Epithelial cell of proximal tubule (primary cell): Measurements from ENCODE around the gene ECE2. TPM values are rescaled to one million over a fixed set of nuclear protein-coding genes. Genes with fewer than 3 reads are reported as not detected.

Experiments used
- DNase-seq: peaks from one replicate; pipeline ENCODE4 v3.0.0-alpha.2; 2011; ENCODE audit warnings: low read depth
- H3K4me3 ChIP-seq: 2 replicates; pipeline ENCODE4 v1.5.1; 2011; ENCODE audit warnings: low read depth, mild to moderate bottlenecking, low read length
- total RNA-seq: library from RNA; depleted of rRNA; stranded (reverse); fragments of >200 nt; gene quantifications from 2 replicates; pipeline ENCODE4 v1.2.3, GENCODE V29; 2015
- TF ChIP-seq, protein P1 (sequence below): conservative IDR thresholded peaks from 2 replicates; pipeline ENCODE4 v1.5.1; 2012; ENCODE audit warnings: low read depth, mild to moderate bottlenecking, low read length

ECE2 gene
- total RNA-seq, 1 donor from 2014 or later, result not detected

DNA sequence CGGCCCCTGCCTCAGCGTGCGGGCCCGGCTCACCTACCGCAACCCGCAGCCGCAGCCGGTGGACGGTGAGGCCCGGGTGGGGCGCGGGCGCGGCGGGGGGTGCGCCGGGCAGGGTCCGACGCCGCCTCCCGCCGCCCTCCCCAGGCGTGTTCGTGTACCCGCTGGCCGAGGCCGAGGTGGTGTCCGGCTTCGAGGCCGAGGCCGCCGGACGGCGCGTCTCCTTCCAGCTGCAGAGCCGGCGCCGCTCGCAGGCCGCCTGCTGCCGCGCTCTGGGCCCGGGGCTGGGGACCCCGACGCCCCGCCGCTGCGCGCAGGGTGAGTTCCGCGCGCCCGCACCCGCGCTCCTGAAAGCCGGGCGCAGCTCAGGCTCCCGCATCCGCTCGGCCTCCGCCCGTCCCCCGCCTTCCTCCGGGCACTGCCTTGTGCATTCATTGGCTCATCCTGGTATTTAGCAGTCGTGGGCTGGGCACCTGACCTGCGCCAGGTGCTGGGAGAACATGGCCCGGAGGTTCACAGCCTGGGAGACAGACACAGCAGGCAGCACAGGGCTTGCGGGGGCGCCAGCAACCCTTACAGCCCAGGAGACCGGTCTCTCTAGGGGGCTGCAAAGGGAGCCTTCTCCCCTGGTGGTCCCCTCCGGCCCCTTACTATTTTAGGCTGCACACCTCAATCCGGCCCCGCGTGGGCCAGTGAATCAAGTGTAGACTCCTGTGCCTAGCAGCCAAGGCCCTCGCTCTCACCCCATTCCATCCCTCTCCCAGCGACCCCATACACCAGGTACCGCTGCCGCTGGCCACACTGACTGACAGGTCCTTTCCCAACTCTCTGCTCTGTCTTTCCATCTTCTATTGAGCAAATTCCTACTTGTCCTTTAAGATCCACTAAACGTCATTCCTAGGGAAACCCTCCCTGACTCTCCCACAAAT, 45.0 kb upstream of the ECE2 start:
- no peak overlapping the region for H3K4me3 ChIP-seq
- no peak for DNase-seq
- TF ChIP-seq, protein P1, sequence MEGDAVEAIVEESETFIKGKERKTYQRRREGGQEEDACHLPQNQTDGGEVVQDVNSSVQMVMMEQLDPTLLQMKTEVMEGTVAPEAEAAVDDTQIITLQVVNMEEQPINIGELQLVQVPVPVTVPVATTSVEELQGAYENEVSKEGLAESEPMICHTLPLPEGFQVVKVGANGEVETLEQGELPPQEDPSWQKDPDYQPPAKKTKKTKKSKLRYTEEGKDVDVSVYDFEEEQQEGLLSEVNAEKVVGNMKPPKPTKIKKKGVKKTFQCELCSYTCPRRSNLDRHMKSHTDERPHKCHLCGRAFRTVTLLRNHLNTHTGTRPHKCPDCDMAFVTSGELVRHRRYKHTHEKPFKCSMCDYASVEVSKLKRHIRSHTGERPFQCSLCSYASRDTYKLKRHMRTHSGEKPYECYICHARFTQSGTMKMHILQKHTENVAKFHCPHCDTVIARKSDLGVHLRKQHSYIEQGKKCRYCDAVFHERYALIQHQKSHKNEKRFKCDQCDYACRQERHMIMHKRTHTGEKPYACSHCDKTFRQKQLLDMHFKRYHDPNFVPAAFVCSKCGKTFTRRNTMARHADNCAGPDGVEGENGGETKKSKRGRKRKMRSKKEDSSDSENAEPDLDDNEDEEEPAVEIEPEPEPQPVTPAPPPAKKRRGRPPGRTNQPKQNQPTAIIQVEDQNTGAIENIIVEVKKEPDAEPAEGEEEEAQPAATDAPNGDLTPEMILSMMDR, result no peak

DNA sequence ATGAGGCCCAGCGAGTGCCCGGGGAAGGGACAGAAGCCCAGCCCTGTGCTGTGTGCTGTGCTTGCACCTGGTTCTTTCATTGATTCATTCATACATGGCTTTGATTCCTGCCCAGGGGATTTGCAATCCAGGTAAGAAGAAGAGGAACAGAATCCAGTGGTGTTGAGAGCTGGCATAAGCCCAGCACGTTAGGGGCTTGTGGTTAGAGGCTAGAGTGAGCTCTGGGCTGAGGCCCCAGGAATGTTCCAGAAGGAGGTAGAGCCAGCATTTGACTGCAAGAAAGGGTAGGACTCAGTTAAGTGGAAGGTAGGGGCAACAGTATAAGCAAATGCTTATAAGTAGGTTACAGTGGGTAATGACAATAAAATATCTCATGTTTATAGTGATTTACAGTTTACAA, 44.2 kb upstream of the ECE2 start:
- no peak for DNase-seq
- TF ChIP-seq, protein P1, result no peak
- no peak overlapping the region for H3K4me3 ChIP-seq

DNA sequence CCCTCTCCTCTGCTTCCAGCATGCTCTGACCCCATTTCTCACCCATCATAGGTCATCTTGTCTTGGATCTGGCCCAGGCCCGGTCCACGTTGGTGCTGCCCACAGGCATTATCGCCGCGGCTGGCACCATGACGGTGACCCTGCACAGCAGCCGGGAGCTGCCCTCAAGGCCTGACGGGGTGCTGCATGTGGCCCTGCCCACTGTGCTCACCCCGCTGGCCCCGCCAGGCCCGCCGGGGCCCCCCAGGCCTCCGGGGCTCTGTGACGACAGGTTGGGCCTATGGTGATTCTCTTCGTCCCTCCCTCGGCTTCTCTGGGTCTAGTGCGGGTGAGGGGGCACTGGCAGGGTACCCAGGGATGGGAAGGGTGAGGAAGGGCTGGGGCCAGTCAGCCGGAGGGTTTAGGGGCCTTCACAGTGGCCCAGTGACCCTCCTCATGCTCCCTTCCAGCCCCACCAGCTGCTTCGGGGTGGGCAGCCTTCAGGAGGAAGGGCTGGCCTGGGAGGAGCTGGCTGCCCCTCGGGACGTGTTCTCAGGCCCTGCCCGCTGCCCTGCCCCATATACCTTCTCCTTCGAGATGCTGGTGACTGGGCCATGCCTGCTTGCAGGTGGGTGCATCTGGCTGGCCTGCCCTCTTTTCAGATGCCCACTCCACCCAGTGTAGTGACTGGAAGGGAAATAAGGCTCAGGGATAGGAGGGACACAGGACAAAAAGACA, 42.5 kb upstream of the ECE2 start:
- H3K4me3 ChIP-seq, result no peak overlapping the region
- no peak for DNase-seq
- TF ChIP-seq, protein P1, result no peak

DNA sequence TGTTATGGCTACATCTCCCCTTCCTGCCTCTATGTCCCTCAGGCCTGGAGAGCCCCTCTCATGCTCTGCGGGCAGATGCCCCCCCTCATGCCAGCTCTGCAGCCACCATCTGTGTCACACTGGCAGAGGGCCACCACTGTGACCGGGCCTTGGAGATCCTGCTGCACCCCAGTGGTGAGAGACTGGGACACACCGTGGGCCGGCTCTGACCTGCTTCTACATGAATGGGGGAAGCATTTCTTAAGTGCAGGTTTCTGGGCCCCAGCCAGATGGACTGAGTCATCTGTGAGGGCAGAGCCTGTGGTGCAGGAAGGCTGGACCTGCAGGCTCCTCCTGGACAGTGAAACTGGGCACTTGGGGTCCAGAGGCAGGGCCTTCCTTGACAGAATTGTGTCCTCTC, 41.6 kb upstream of the ECE2 start:
- no peak overlapping the region for H3K4me3 ChIP-seq
- DNase-seq, result peak; percentile 57
- TF ChIP-seq, protein P1, result peak; percentile 40

DNA sequence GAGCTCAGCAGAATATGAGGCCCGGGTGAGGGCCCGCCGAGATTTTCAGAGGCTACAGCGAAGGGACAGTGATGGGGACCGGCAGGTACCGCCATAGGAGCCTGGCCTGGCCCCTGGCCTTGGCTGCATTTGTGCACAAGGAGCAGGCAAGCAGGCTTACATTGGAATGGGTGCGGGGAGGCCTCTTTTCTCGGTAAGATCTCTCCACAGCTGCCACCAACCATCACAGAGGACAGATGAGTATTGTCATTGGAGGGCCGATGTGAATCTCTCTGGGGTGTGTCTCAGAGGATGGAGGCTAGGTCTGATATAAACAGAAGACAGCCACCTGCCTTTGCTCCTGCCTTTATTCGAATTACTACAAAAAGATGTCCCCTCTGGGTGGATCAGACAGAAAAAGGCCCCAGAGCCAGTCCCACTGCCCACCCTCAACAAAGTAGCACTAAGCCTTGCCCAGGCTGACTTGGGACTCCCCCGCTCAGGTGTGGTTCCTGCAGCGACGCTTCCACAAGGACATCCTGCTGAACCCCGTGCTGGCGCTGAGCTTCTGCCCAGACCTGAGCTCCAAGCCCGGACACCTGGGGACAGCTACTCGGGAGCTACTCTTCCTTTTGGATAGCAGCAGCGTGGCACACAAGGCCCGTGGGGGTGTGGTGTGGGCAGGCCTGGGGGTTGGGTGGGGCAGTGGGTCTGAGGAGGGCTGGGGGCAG, 41.0 kb upstream of the ECE2 start:
- DNase-seq, result no peak
- H3K4me3 ChIP-seq, result no peak overlapping the region
- TF ChIP-seq, protein P1, result no peak

DNA sequence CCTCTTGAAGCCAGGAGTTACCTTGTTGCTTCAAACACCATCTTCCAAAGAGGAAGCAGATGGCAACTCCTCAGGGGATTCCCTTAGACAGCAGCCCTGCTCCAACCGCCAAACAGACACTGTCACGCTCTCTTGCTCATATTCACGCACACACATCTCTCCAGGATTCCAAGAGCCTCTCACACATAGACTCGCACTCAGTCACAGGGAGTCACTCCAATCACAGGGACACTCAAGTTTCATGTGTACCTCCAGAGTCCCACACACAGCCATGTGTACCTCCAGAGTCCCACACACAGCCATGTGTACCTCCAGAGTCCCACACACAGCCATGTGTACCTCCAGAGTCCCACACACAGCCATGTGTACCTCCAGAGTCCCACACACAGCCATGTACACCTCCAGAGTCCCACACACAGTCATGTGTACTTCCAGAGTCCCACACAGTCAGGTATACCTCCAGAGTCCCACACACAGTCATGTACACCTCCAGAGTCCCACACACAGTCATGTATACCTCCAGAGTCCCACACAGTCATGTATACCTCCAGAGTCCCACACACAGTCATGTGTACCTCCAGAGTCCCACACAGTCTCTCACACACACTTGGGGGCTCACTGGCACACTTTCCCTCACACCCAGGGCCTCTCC, 40.3 kb upstream of the ECE2 start:
- TF ChIP-seq, protein P1, result no peak
- no peak for DNase-seq
- no peak overlapping the region for H3K4me3 ChIP-seq
